ENCODE data around the gene ANXA6.

Gene ANXA6

GRCh38 chr5:151125421-151125820 is 32.2 kb downstream of the ANXA6 start:
- H2AFZ ChIP-seq (ENCODE audit: low read depth) = no peak overlapping the region
- no peak overlapping the region for H3K9ac ChIP-seq
- no peak for TF ChIP-seq CTCF (conservative IDR thresholded peaks at IDR 0.05; ENCODE audit: low read depth, low read length)
- H3K27me3 ChIP-seq (ENCODE audit: insufficient read depth, low read depth) = no peaks in the 10 kb centered on the region
- H3K4me3 ChIP-seq (IDR thresholded peaks at IDR 0.05; ENCODE audit: insufficient read depth, low read depth, low read length) = no peak overlapping the region
- no peak overlapping the region for H3K4me2 ChIP-seq
- peaks cover 4% of the 10 kb centered on the region for H3K4me1 ChIP-seq (ENCODE audit: low read depth, poor library complexity, severe bottlenecking)
- no peak overlapping the region for H3K27ac ChIP-seq
- no peaks in the 10 kb centered on the region for H3K79me2 ChIP-seq (ENCODE audit: insufficient read depth, low read depth)
- H4K20me1 ChIP-seq (ENCODE audit: insufficient read depth) = no peaks in the 10 kb centered on the region
- H3K36me3 ChIP-seq (ENCODE audit: insufficient read depth) = 0 out of 2 replicates have a peak, but pooled peaks cover 4% of the 10 kb centered on the region

DNA sequence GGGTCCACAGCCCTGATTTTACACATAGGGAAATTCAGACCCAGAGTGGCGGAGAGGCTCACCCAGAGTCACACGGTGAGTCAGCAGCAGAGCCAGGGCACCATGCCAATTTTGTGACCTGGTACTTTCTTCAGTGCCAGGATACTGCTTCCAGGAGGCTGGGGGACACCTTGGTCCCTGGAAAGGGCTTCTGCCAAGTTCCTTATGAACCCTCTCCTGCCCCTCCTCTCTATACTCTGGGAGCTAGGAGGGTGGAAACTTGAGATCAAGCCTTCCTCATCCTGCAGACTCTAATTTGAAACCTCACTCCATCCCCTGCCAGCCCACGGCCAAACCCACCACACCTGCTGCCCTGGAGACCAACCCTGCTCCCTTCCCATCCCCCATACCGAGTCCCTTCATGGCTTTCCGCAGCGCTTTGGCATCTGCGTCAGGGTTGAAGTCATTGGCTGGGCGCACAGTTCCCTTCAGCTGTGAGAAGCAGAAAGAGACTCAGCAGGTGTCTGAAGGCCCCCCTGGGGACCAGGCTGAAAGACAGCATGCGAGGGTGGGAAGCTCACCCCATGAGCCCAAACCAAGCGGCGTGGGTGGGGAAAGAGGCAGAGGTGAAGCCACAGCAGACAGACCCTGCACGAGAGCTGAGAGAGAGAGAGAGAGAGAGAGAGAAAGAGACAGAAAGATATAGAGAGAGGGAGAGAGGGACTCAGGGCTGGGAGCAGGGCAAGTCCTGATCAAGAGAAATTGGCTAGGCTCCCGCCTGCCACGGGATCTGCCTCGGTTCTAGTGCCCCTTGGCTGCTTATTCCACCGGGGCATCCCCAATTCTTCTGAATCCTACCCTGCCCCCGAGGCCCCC is 33.5 kb downstream of the ANXA6 start:
- Histone ChIP-seq H3K4me1 (ENCODE audit: low read depth, poor library complexity, severe bottlenecking) (peaks cover 4% of the 10 kb centered on the region), H3K36me3 (ENCODE audit: insufficient read depth) (0 out of 2 replicates have a peak, but pooled peaks cover 4% of the 10 kb centered on the region), H4K20me1 (ENCODE audit: insufficient read depth) (no peaks in the 10 kb centered on the region), H3K27ac (no peak overlapping the region), H3K79me2 (ENCODE audit: insufficient read depth, low read depth) (no peaks in the 10 kb centered on the region), H3K9ac (no peak overlapping the region), H3K4me2 (no peak overlapping the region), H3K27me3 (ENCODE audit: insufficient read depth, low read depth) (no peaks in the 10 kb centered on the region), H2AFZ (ENCODE audit: low read depth) (no peak overlapping the region), H3K4me3 (IDR thresholded peaks at IDR 0.05; ENCODE audit: insufficient read depth, low read depth, low read length) (no peak overlapping the region)
- TF ChIP-seq CTCF (conservative IDR thresholded peaks at IDR 0.05; ENCODE audit: low read depth, low read length) = no peak

GRCh38 chr5:151122828-151123227 is 34.8 kb downstream of the ANXA6 start:
- H3K36me3 ChIP-seq (ENCODE audit: insufficient read depth) = 0 out of 2 replicates have a peak, but pooled peaks cover 4% of the 10 kb centered on the region
- no peak overlapping the region for H3K9ac ChIP-seq
- no peaks in the 10 kb centered on the region for H4K20me1 ChIP-seq (ENCODE audit: insufficient read depth)

DNA sequence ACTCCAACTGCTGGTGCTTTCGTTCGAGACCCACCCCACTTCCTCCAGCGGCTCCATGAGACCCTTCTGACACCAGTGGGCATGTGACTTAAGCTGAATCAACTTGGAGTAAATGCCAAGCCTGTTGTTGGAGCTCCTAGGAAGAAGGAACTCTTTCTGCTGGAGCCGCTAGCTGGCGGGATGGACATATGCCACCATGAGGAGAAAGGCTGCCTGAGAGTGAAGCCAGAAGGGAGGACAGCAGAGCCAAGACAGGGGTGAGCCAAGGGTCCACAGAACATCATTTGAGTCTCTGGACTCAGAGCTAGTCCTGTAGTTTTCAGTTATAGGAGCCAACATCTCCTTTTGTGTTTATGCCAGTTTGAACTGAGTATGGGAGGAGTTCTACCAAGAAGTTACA is 35.9 kb downstream of the ANXA6 start:
- Histone ChIP-seq H3K4me1 (ENCODE audit: low read depth, poor library complexity, severe bottlenecking) (peaks cover 3% of the 10 kb centered on the region), H3K9ac (no peak overlapping the region), H2AFZ (ENCODE audit: low read depth) (no peak overlapping the region), H3K27ac (no peak overlapping the region), H3K4me2 (no peak overlapping the region), H4K20me1 (ENCODE audit: insufficient read depth) (no peaks in the 10 kb centered on the region), H3K27me3 (ENCODE audit: insufficient read depth, low read depth) (no peaks in the 10 kb centered on the region), H3K36me3 (ENCODE audit: insufficient read depth) (0 out of 2 replicates have a peak, but pooled peaks cover 4% of the 10 kb centered on the region), H3K79me2 (ENCODE audit: insufficient read depth, low read depth) (no peaks in the 10 kb centered on the region), H3K4me3 (IDR thresholded peaks at IDR 0.05; ENCODE audit: insufficient read depth, low read depth, low read length) (no peak overlapping the region)
- TF ChIP-seq CTCF (conservative IDR thresholded peaks at IDR 0.05; ENCODE audit: low read depth, low read length) = no peak

More at GRCh38 chr5:151122828-151123227, 34.8 kb downstream of the ANXA6 start:
- Histone ChIP-seq H3K27ac (no peak overlapping the region), H3K27me3 (ENCODE audit: insufficient read depth, low read depth) (no peaks in the 10 kb centered on the region), H3K4me1 (ENCODE audit: low read depth, poor library complexity, severe bottlenecking) (peaks cover 4% of the 10 kb centered on the region), H2AFZ (ENCODE audit: low read depth) (no peak overlapping the region), H3K4me3 (IDR thresholded peaks at IDR 0.05; ENCODE audit: insufficient read depth, low read depth, low read length) (no peak overlapping the region), H3K79me2 (ENCODE audit: insufficient read depth, low read depth) (no peaks in the 10 kb centered on the region), H3K4me2 (no peak overlapping the region)
- TF ChIP-seq CTCF (conservative IDR thresholded peaks at IDR 0.05; ENCODE audit: low read depth, low read length) = no peak
